GM12872 (cell line): ENCODE measurements around the gene ZBP1.

Source experiments
- CTCF ChIP-seq: IDR thresholded peaks from 3 replicates; pipeline ENCODE4 v1.5.1; 2011; ENCODE audit warnings: low read depth, mild to moderate bottlenecking, low read length, moderate library complexity; ENCODE audit not compliant: insufficient read depth

ZBP1 gene

GRCh38 chr20:57576002-57576401 lies 44.2 kb downstream of the ZBP1 start:
- no peak for TF ChIP-seq CTCF

- no peak for TF ChIP-seq CTCF
Measured at GRCh38 chr20:57574954-57575353, 45.3 kb downstream of the ZBP1 start.

- TF ChIP-seq CTCF: peak; percentile 47; the same call in 1 of the 3 replicates
Measured at GRCh38 chr20:57573894-57574293, 46.3 kb downstream of the ZBP1 start.

- TF ChIP-seq CTCF: no peak
Measured at GRCh38 chr20:57573242-57573641, 47.0 kb downstream of the ZBP1 start.

- TF ChIP-seq CTCF: no peak
Measured at GRCh38 chr20:57571782-57572416, 48.3 kb downstream of the ZBP1 start.

- TF ChIP-seq CTCF: no peak
Measured at GRCh38 chr20:57570920-57571319, 49.3 kb downstream of the ZBP1 start.

- TF ChIP-seq CTCF: no peak
Measured at GRCh38 chr20:57570145-57570850, 49.9 kb downstream of the ZBP1 start.
